Amygdala (tissue), 56 donors: ENCODE measurements around the gene PCNX2.

Source experiments
- DNase-seq, 56 donors: peaks; one replicate each; lab custom pipeline; 2025; lab: John Stamatoyannopoulos, UW

The PCNX2 gene, protein sequence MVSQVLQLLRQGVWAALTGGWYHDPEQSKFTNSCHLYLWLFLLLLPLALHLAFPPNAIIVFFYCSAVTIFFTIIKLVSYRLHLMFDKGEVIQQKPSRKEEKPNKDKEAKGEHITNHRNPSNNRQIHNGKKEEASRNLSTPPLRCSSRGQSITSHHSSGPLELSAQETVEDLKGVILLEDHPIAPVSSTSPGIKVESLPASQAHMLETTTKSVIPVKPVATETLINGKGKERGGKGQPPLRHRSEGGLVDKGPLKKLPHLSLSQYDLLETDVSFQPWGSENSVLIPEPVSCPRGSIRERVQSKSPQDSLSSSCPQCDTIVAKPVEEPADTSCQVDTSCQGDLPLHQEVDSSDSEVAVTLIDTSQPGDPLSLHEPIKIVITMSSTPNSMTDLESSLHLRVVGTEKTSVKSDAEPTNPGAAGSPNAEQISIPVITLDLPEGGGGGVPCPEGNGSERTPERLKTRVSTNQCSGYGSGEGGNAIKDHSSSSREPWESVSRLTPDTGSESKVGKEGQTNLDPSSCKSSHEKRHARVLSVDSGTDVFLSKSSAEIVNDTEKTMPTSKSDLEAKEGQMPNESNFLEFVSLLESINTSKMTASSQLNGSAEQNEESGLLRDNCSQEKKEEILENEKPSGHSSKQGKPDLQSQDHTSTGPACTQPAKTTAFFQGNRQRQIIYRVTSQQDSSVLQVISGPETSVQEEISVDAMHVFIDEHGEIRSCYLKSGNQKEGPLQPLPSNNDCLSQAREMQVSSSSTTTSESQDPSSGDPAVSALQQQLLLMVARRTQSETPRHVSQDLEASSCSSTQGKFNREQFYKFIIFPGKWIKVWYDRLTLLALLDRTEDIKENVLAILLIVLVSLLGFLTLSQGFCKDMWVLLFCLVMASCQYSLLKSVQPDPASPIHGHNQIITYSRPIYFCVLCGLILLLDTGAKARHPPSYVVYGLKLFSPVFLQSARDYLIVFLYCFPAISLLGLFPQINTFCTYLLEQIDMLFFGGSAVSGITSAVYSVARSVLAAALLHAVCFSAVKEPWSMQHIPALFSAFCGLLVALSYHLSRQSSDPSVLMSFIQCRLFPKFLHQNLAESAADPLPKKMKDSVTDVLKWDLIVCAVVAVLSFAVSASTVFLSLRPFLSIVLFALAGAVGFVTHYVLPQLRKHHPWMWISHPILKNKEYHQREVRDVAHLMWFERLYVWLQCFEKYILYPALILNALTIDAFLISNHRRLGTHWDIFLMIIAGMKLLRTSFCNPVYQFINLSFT (N-terminal part only)

GRCh38 chr1:233295237-233295974 is at the start of gene PCNX2:
Gene PCNX2, minus strand, starts transcription at chr1:233295725. Its CDS starts 247 bp downstream, at chr1:233295478.
- DNase-seq, result peak in 40 of 56 donors; percentile 4 to 65 (median 32)

GRCh38 chr1:233343262-233343661 is 47.7 kb upstream of the PCNX2 start:
- no peak for DNase-seq

DNA sequence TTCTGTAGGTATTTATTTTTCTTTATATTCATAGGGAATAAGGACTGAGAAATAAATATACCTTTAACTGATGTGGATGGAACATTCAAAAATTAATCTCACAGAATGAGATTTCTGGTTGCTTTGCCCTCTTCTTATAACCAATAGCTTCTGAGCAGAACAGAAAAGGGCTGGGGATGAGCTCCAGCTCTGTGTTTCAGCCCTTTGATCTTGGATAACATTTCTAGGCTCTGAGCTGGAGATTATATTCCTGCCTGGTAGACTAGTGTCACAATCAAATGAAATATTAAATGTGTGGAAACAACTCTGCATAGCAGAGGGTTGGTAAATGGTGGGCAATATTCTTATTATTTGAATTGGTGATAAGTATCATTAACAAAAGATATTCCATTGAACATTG is 46.6 kb upstream of the PCNX2 start:
- DNase-seq, result no peak

DNA sequence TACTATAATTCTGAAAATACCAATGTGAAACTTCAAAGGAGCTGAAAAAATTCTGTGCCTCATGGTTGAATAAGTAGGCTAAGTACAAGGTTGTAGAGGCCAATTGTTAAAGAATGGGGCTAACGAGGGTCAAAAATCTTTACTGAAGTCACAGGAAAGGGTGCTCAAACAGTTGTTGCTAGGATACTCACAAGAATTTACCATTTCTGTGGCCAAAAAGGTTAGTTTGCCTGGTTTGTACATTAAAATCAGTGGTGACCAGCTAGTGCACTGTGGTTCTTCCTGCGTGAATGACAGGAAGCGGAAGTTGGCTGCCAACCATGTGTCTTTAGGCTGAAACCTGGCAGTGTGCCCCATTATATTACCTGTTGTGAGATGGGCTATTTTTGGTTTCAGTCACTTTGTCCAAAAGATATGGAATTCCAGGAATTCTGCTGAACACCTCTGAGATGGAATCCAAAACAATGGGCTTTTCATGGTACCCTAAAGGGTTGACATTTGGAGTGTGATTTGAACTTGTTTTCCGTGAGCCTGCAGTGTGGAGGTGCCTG is 45.5 kb upstream of the PCNX2 start:
- DNase-seq, result no peak

DNA sequence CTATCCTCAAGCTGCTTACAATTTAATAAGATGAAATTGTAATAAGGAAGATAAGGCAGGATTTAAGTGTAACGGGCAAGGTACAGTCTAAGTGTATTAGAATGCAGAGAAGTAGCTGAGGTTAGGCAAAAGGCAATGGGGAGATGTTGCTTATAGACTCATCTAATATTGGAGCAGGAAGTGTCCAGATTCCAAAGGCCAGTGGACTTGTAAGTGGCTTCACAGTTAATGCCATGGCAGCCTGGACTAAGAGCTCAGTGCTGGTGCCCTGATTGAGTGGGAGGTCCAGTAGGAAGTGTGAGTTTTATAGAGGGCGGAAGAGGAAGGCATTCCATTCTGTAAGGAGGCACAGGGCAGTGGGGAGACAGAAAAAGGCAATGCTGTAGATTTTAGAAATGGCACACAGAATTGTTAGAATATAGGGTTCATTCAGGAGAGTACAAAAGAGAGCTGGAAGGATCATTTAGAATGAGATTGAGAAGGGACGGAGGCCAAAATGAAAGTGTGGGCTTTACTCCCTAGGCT is 44.6 kb upstream of the PCNX2 start:
- DNase-seq, result no peak

GRCh38 chr1:233338102-233338501 is 42.6 kb upstream of the PCNX2 start:
- DNase-seq, result no peak

GRCh38 chr1:233337505-233337904 is 42.0 kb upstream of the PCNX2 start:
- no peak for DNase-seq

- DNase-seq, result no peak
These were observed 41.3 kb upstream of the PCNX2 start for GRCh38 chr1:233336554-233337456.

DNA sequence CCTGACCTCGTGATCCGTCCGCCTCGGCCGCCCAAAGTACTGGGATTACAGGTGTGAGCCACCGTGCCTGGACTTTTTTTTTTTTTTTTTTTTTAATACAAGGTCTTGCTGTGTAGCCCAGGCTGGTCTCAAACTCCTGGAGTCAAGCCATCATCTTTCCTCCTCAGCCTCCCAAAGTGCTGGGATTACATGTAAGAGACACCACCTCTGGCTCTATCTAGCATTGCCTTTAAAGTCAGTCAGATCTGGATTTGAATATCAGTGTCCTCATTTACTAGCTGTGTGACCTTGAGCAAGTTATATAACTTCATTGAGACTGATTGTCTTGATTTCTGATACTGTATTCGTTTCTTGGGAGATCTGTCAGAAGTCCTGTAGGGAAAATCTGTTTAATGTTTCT is 38.6 kb upstream of the PCNX2 start:
- DNase-seq, result no peak

- no peak for DNase-seq
These were observed 37.6 kb upstream of the PCNX2 start for GRCh38 chr1:233333086-233333485.

DNA sequence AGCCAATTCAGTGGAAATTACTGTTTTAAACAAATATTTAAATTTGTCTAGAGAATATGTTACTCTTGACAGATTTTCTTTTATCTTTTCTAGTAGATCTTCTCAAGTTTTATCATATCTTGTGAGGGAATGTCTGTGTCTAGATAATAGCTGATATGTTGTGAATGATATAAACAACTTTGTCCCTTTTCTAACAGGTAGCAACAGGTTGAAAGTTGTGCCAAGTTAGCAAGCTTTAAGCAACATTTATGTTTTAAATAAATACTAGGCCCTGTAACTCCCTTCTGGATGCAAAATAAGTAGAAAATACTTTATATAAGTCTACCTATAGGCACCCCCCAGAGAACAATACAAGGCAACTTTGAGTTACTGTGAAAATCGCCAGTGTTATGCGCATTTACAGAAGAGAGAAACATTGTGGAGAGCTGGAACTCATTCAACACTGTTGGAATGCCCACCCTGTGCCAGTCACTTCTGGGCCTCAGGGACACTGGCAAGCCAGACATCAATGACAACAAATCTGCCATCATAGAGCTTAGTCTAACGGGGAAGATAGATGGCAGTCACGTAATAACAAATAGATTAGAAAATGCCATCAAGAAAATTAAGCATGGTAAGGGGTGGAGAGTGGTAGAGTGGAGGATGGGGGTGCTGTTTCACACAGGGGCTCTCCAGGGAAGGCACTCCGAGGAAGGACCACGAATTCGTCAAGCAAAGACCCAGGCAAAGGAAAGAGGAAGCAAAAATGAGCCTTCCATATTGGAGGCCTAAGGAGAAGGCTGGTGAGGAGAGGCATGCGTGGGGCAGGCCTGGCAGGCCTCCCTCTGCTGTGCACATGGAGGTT is 36.4 kb upstream of the PCNX2 start:
- DNase-seq, result no peak

- DNase-seq, result peak in 8 of 56 donors; percentile 3 to 36 (median 14)
These were observed 32.8 kb upstream of the PCNX2 start for GRCh38 chr1:233328142-233328921.

DNA sequence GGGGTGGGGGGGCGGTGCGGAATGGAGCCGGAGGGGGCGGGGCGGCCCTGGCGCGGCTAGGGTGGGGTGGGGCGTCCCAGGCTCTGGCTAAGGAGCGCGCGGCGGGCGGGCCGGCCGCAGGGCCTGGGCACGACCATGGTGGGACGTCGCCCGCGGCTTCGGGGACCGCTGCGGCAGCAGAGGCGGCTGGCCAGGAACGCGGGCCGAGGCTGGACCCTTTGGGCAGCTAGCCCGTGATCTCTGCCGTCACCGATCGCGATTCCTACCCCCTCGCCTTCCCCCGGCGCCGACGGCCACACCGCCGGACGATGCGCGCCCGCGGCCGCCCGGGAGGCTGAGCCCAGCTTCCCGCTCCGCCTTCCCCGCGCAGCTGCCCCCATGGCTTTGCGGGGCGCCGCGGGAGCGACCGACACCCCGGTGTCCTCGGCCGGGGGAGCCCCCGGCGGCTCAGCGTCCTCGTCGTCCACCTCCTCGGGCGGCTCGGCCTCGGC is 32.2 kb upstream of the PCNX2 start, which contains the start of gene MAP3K21:
Gene MAP3K21, plus strand, starts transcription at position 74 of the 491 bp plus-strand sequence. Its CDS starts 305 bp downstream, at position 379.
- peak in 4 of 56 donors; percentile 21 to 39 (median 36) for DNase-seq

- peak in 38 of 56 donors; percentile 6 to 66 (median 37) for DNase-seq
These were observed 31.5 kb upstream of the PCNX2 start for GRCh38 chr1:233326811-233327650.

DNA sequence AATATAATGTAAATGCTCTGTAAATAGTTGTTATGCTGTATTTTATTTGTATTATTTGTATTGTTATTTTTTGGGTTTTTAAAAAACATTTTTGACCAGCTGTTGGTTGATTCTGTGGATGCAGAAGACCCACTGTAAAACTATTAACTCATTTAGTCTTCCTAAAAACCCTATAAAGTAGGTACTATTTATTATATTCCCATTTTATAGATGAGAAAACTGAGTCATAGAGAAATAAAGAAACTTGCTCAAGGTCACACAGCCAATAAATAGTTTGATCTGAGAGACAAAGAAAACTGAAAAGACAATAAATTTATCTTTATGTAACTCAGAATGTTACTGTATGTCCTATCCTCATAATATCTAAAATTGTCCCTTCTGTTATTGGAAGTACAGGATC is 30.8 kb upstream of the PCNX2 start:
- DNase-seq, result no peak
